Endodermal cell (in vitro differentiated cells): ENCODE data around the gene FMNL2. TPM values are rescaled to one million over a fixed set of nuclear protein-coding genes. Genes with fewer than 3 reads are reported as not detected.
A peak's percentile ranks its signal among the peaks of the same experiment; 100 is the strongest.

ENCODE experiments used
- DNase-seq: peaks from one replicate; pipeline ENCODE4 v3.0.0-alpha.2; 2017
- H3K27ac ChIP-seq: 2 replicates; pipeline ENCODE4 v1.5.1; 2013; ENCODE audit warnings: mild to moderate bottlenecking, low read depth, low read length, moderate library complexity
- H3K27me3 ChIP-seq: 2 replicates; pipeline ENCODE4 v1.6.1; 2013; ENCODE audit warnings: mild to moderate bottlenecking, low read length, moderate library complexity; ENCODE audit not compliant: insufficient read depth, control insufficient read depth, poor library complexity, severe bottlenecking
- H3K36me3 ChIP-seq: 2 replicates; pipeline ENCODE4 v1.7.0; 2013; ENCODE audit warnings: mild to moderate bottlenecking, low read length, moderate library complexity; ENCODE audit not compliant: control insufficient read depth, insufficient read depth
- H3K4me1 ChIP-seq: one replicate; pipeline ENCODE4 v1.7.0; 2013; ENCODE audit warnings: low read length; ENCODE audit not compliant: control insufficient read depth, insufficient read depth
- H3K4me3 ChIP-seq: 2 replicates; pipeline ENCODE4 v1.5.1; 2013; ENCODE audit warnings: mild to moderate bottlenecking, low read length, moderate library complexity
- H3K9ac ChIP-seq: 2 replicates; pipeline ENCODE4 v1.6.1; 2013; ENCODE audit warnings: mild to moderate bottlenecking, low read length, moderate library complexity; ENCODE audit not compliant: poor library complexity, severe bottlenecking; ENCODE audit errors: extremely low read depth
- H3K9me3 ChIP-seq: 2 replicates; pipeline ENCODE4 v1.6.1; 2013; ENCODE audit warnings: mild to moderate bottlenecking, low read length, moderate library complexity; ENCODE audit not compliant: control insufficient read depth
- H3K27ac Mint-ChIP-seq: 2 replicates; pipeline ENCODE4 v1.8.0; 2020; ENCODE audit warnings: mixed read lengths
- H3K27me3 Mint-ChIP-seq: 2 replicates; pipeline ENCODE4 v1.8.0; 2021; ENCODE audit warnings: mild to moderate bottlenecking, mixed read lengths; ENCODE audit not compliant: insufficient read depth
- H3K36me3 Mint-ChIP-seq: 2 replicates; pipeline ENCODE4 v1.8.0; 2020; ENCODE audit warnings: low read depth, mixed read lengths
- H3K4me1 Mint-ChIP-seq: 2 replicates; pipeline ENCODE4 v1.8.0; 2020; ENCODE audit warnings: mixed read lengths
- H3K4me3 Mint-ChIP-seq: 2 replicates; pipeline ENCODE4 v1.8.0; 2020; ENCODE audit warnings: mild to moderate bottlenecking, moderate library complexity, mixed read lengths
- H3K9me3 Mint-ChIP-seq: 2 replicates; pipeline ENCODE4 v1.8.0; 2020; ENCODE audit warnings: mild to moderate bottlenecking, mixed read lengths
- CTCF ChIP-seq: fragments of 200-600 bp; sonication (generic); conservative IDR thresholded peaks from 2 replicates; pipeline ENCODE4 v1.5.0; 2021; ENCODE audit warnings: antibody characterized with exemption, mild to moderate bottlenecking
- WGBS, 2 experiments: methylation state at CpG; one replicate each; pipeline versions ENCODE4 v1.1.5 to v1.1.7; 2013; ENCODE audit warnings: missing lambda C conversion rate in 2 of 2, mixed read lengths in 1 of 2; ENCODE audit not compliant: insufficient coverage in 1 of 2, insufficient read length in 1 of 2; 5-methylcytosine and 5-hydroxymethylcytosine counted together
- total RNA-seq, 2 donors: library from RNA; stranded (reverse); fragmentation: NEBNext Ultra II Directional in 1 of 2; extraction: Animal tissue kit (Norgen Biotek cat#: 25700) in 1 of 2; gene quantifications; 2 replicates in 1 of 2; 3 replicates in 1 of 2; pipeline ENCODE4 v1.2.1, GENCODE V29; 2021

The FMNL2 gene
- total RNA-seq, 2 donors from 2014 or later = 49.4 to 51.8 TPM

DNA sequence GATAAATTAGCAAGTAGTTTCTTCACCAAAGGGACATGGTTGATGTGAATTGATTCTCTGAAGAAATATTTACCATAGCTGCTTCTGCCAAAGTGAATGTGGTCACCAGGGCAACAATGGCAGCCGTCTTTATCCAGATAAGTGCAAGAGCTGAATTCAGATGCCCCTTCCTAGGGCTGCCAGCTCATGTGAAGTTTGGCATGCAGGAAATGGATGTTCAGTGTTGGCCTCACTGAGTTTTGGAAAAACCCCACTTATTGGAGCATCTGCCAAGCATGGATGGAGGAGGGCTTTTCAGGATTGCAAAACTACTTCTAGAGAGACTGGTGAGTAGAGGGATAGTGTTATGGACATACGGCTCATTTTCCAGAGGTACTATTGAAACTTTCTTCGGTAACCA lies 80.8 kb downstream of the FMNL2 start:
- Histone ChIP-seq H3K36me3 (no peaks in the 10 kb centered on the region), H3K4me1 (peaks cover 7% of the 10 kb centered on the region), H3K27me3 (no peaks in the 10 kb centered on the region), H3K4me3 (peak overlapping the region; percentile 31), H3K27ac (no peak overlapping the region), H3K9ac (no peak overlapping the region), H3K9me3 (no peaks in the 10 kb centered on the region)
- Mint-ChIP-seq H3K4me1 (peaks cover 66% of the 10 kb centered on the region), H3K36me3 (no peaks in the 10 kb centered on the region), H3K4me3 (no peak overlapping the region), H3K27ac (peak overlapping the region; percentile 79), H3K9me3 (no peaks in the 10 kb centered on the region), H3K27me3 (peaks cover 3% of the 10 kb centered on the region)
- WGBS, 2 experiments = 86 to 100% methylated on average over 2 to 3 of the region's 3 CpGs
- DNase-seq = no peak
- TF ChIP-seq CTCF = no peak

DNA sequence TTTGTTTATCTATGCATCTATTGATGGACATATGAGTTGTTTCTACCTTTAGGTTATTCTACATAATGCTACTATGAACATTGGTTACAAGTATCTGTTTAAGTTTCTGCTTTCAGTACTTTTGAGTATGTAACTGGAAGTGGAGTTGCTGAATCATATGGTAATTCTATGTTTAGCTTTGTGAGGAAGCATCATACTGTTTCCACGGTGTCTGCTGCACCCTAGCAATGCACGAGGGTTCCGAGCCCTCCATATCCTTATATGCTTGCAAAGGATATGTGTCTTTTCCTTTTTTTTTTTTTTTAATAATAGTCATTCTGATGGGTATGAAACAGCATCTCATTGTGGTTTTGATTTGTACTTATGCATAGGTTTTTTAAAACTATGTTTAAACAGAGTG lies 83.7 kb downstream of the FMNL2 start:
- peaks cover 54% of the 10 kb centered on the region for H3K4me1 Mint-ChIP-seq
- WGBS, 2 experiments = 94% methylated on average over 3 of the region's 3 CpGs; no CpG with 5 or more reads in 1 of the 2 experiments

GRCh38 chr2:152419944-152420343 lies 85.0 kb downstream of the FMNL2 start:
- Histone ChIP-seq H3K9ac (no peak overlapping the region), H3K4me1 (peaks cover 5% of the 10 kb centered on the region), H3K27me3 (no peaks in the 10 kb centered on the region), H3K36me3 (no peaks in the 10 kb centered on the region), H3K9me3 (no peaks in the 10 kb centered on the region), H3K4me3 (no peak overlapping the region), H3K27ac (no peak overlapping the region)
- Mint-ChIP-seq H3K27ac (no peak overlapping the region), H3K36me3 (no peaks in the 10 kb centered on the region), H3K9me3 (no peaks in the 10 kb centered on the region), H3K27me3 (peaks cover 3% of the 10 kb centered on the region), H3K4me1 (peaks cover 42% of the 10 kb centered on the region), H3K4me3 (no peak overlapping the region)
- no peak for DNase-seq
- peak; percentile 20 for TF ChIP-seq CTCF
- 85% methylated on average over 2 of the region's 2 CpGs; no CpG with 5 or more reads in 1 of the 2 experiments for WGBS, 2 experiments

More for the DNA sequence above, 83.7 kb downstream of the FMNL2 start:
- no peaks in the 10 kb centered on the region for H3K9me3 Mint-ChIP-seq
- no peak for DNase-seq
- Histone ChIP-seq H3K36me3 (no peaks in the 10 kb centered on the region), H3K9ac (no peak overlapping the region), H3K27ac (no peak overlapping the region), H3K4me3 (no peak overlapping the region), H3K4me1 (peaks cover 5% of the 10 kb centered on the region), H3K27me3 (no peaks in the 10 kb centered on the region), H3K9me3 (no peaks in the 10 kb centered on the region)
- TF ChIP-seq CTCF = no peak
- H3K27ac Mint-ChIP-seq = no peak overlapping the region
- no peak overlapping the region for H3K4me3 Mint-ChIP-seq
- H3K36me3 Mint-ChIP-seq = no peaks in the 10 kb centered on the region
- H3K27me3 Mint-ChIP-seq = peaks cover 3% of the 10 kb centered on the region
